ENCODE results near the gene ZNF132.
A peak's percentile ranks its signal among the peaks of the same experiment; 100 is the strongest.

Gene ZNF132

GRCh38 chr19:58386576-58387337, 53.2 kb downstream of the ZNF132 start, which contains the start of gene RPS5 (continued):
- TF ChIP-seq ZNF2 (tag by site-specific recombination; IDR thresholded peaks at IDR 0.05), result peak; percentile 71
- TF ChIP-seq ZNF561 (tag by site-specific recombination; IDR thresholded peaks at IDR 0.05; ENCODE audit: borderline replicate concordance), result peak; percentile 80; the same call in 1 of the 2 replicates
- TF ChIP-seq YY1 (tag by site-specific recombination; IDR thresholded peaks at IDR 0.05), result peak; percentile 62
- TF ChIP-seq ZBTB20 (tag by site-specific recombination; IDR thresholded peaks at IDR 0.05), result peak; percentile 73
- peak; percentile 30; the same call in 1 of the 2 replicates for TF ChIP-seq ZNF324 (tag by site-specific recombination; IDR thresholded peaks at IDR 0.05)
- TF ChIP-seq PRDM2 (tag by site-specific recombination; IDR thresholded peaks at IDR 0.05; ENCODE audit: borderline replicate concordance), result no peak
- peak; percentile 83 for TF ChIP-seq ZNF501 (tag by site-specific recombination; IDR thresholded peaks at IDR 0.05)
- peak; percentile 75 for TF ChIP-seq ZBTB10 (tag by site-specific recombination; IDR thresholded peaks at IDR 0.05)
- TF ChIP-seq KLF10 (tag by site-specific recombination; IDR thresholded peaks at IDR 0.05), result 0 out of 2 replicates have a peak, but pooled peaks have one; percentile 15
- 0 out of 2 replicates have a peak, but pooled peaks have one; percentile 11 for TF ChIP-seq ZNF394 (tag by site-specific recombination; IDR thresholded peaks at IDR 0.05; ENCODE audit: borderline replicate concordance)
- peak; percentile 32; the same call in 1 of the 2 replicates for TF ChIP-seq ZBTB21 (tag by site-specific recombination; IDR thresholded peaks at IDR 0.05)
- TF ChIP-seq ZNF391 (tag by site-specific recombination; IDR thresholded peaks at IDR 0.05; ENCODE audit: borderline replicate concordance, low read depth), result peak; percentile 62; the same call in 1 of the 2 replicates
- TF ChIP-seq, protein P1, sequence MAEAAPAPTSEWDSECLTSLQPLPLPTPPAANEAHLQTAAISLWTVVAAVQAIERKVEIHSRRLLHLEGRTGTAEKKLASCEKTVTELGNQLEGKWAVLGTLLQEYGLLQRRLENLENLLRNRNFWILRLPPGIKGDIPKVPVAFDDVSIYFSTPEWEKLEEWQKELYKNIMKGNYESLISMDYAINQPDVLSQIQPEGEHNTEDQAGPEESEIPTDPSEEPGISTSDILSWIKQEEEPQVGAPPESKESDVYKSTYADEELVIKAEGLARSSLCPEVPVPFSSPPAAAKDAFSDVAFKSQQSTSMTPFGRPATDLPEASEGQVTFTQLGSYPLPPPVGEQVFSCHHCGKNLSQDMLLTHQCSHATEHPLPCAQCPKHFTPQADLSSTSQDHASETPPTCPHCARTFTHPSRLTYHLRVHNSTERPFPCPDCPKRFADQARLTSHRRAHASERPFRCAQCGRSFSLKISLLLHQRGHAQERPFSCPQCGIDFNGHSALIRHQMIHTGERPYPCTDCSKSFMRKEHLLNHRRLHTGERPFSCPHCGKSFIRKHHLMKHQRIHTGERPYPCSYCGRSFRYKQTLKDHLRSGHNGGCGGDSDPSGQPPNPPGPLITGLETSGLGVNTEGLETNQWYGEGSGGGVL (tag by site-specific recombination; IDR thresholded peaks at IDR 0.05), result peak; percentile 21; the same call in 1 of the 2 replicates
- peak; percentile 50 for TF ChIP-seq ZSCAN30 (tag by site-specific recombination; IDR thresholded peaks at IDR 0.05)
- peak; percentile 32 for TF ChIP-seq ZSCAN4 (tag by site-specific recombination; IDR thresholded peaks at IDR 0.05)
- TF ChIP-seq PRDM1 (tag by site-specific recombination; IDR thresholded peaks at IDR 0.05), result no peak
- no peak for TF ChIP-seq ZNF654 (tag by site-specific recombination; IDR thresholded peaks at IDR 0.05; ENCODE audit: low read depth)
- peak; percentile 76 for TF ChIP-seq BCL11B (tag by site-specific recombination; IDR thresholded peaks at IDR 0.05; ENCODE audit: low read depth)
- peak; percentile 88 for TF ChIP-seq ZBTB11 (tag by site-specific recombination; conservative IDR thresholded peaks at IDR 0.05; ENCODE audit: low read depth)
- peak; percentile 85 for TF ChIP-seq ZFP37 (tag by site-specific recombination; IDR thresholded peaks at IDR 0.05)
- TF ChIP-seq ZNF600 (tag by site-specific recombination; IDR thresholded peaks at IDR 0.05), result peak; percentile 52; the same call in 1 of the 2 replicates
- TF ChIP-seq ZNF843 (tag by site-specific recombination; IDR thresholded peaks at IDR 0.05), result peak; percentile 52; the same call in 1 of the 2 replicates
- 0 out of 2 replicates have a peak, but pooled peaks have one; percentile 30 for TF ChIP-seq ZNF660 (tag by site-specific recombination; IDR thresholded peaks at IDR 0.05)
